Stomach smooth muscle (tissue), 2 donors: ENCODE measurements around the gene TRAPPC10.

ENCODE experiments used
- H3K27ac ChIP-seq: one replicate; pipeline ENCODE4 v1.7.0; 2013; ENCODE audit warnings: mild to moderate bottlenecking, low read length, inconsistent platforms
- H3K27me3 ChIP-seq, 2 donors: one replicate each; pipeline ENCODE4 v1.7.0; 2013; ENCODE audit warnings: low read length in 2 of 2; ENCODE audit not compliant: insufficient read depth in 2 of 2, control insufficient read depth in 1 of 2
- H3K36me3 ChIP-seq, 2 donors: one replicate each; pipeline ENCODE4 v1.7.0; 2013; ENCODE audit warnings: low read length in 2 of 2; ENCODE audit not compliant: control insufficient read depth in 2 of 2, insufficient read depth in 2 of 2
- H3K4me1 ChIP-seq: one replicate; pipeline ENCODE4 v1.7.0; 2013; ENCODE audit warnings: low read length; ENCODE audit not compliant: control insufficient read depth, insufficient read depth
- H3K4me3 ChIP-seq, 2 donors: one replicate each; pipeline ENCODE4 v1.7.0; 2013; ENCODE audit warnings: low read length in 2 of 2
- H3K9ac ChIP-seq, 2 donors: one replicate each; pipeline ENCODE4 v1.7.0; 2013; ENCODE audit warnings: low read length in 2 of 2, mild to moderate bottlenecking in 1 of 2
- H3K9me3 ChIP-seq, 2 donors: one replicate each; pipeline ENCODE4 v1.7.0; 2013; ENCODE audit warnings: low read length in 2 of 2; ENCODE audit not compliant: control insufficient read depth in 2 of 2
- donor health status: healthy.
- donor health status: Pancreatic carcinoma.

Gene TRAPPC10

DNA sequence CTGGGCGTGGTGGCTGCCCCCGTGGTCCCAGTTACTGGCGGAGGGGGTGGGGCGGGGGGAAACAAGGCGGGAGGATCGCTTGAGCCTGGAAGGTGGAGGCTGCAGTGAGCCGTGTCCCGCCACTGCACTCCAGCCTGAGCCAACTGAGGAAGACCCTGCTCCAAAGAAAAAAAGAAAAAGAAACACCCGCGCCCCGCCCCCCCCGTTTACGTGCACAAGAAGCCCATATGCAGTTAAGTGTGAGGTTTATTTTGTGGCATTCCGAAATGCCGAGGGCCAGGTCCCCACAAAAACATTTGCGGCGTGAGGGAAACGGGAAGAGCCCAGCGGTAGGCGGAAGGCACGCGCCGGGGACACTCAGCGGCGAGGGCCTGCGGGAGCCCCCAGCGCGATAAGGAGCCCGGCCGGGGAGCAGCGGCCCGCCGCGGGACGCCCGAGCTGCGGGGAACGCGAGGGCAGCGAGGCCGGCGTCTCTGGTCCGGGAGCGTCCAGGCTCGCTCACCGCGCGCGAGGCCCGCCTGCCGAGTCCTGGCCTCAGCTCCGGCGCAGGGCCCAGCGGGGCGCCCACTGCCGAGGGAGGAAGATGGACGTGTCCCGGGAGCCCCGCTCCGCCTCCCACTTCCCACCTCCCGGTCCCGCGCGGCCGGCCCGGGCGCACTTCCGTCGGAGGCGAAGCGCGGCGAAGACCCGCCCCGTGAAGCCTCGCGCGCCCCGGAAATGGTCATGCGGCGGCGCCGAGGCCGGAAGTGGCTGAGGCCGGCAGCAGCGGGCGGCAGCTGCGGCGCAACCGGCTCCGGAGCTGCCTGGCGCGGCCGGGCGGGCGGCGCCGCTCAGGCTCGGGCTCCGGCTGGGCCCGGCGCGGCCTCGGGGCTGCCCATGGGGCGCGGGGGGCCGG, at the start of gene TRAPPC10:
Gene TRAPPC10 (plus strand): TSS at position 731 of the 895 bp plus-strand sequence. CDS start 185 bp downstream, outside the sequence.
- H3K27ac ChIP-seq: peak within 1 kb of the TSS; percentile 86

GRCh38 chr21:43965911-43966585, 46.1 kb upstream of the TRAPPC10 start:
- no peaks in the 10 kb centered on the region for H3K4me1 ChIP-seq
- H3K36me3 ChIP-seq: peaks cover 14 to 22% of the 10 kb centered on the region in 2 donors
- no peak overlapping the region for H3K4me3 ChIP-seq
- H3K27me3 ChIP-seq: no peaks in the 10 kb centered on the region
- no peak overlapping the region for H3K27ac ChIP-seq
- H3K9ac ChIP-seq: no peak overlapping the region
- no peaks in the 10 kb centered on the region for H3K9me3 ChIP-seq

More for the DNA sequence above, at the start of gene TRAPPC10:
- Histone ChIP-seq H3K4me1 (peaks cover 16% of the 10 kb centered on the region), H3K4me3 (peak within 1 kb of the TSS; percentile 66 to 79), H3K9me3 (no peaks in the 10 kb centered on the region), H3K27me3 (no peaks in the 10 kb centered on the region), H3K9ac (peak within 1 kb of the TSS; percentile 83 to 88), H3K36me3 (no peaks in the 10 kb centered on the region)

- H3K27ac ChIP-seq: no peak overlapping the region
- peaks cover 18 to 25% of the 10 kb centered on the region in 2 donors for H3K36me3 ChIP-seq
These were observed 45.1 kb upstream of the TRAPPC10 start for GRCh38 chr21:43966946-43967512.

DNA sequence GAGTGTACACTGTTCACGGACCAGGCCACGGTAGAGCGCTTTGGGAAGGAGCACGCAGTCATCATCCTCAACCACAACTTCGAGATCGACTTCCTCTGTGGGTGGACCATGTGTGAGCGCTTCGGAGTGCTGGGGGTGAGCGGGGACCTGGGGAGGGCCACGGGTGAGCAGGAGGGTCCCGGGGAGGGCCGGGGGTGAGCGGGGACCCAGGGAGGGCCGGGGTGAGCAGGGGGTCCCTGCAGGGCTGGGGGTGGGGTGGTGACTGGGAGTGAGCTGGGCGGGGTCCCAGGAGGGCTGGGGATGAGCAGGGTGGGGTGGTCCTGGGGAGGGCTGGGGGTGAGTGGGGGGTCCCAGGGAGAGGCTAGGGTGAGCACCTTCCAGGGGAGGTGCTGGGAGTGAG, 44.1 kb upstream of the TRAPPC10 start:
- peaks cover 22 to 27% of the 10 kb centered on the region in 2 donors for H3K36me3 ChIP-seq
- no peak overlapping the region for H3K9ac ChIP-seq

More at GRCh38 chr21:43966946-43967512, 45.1 kb upstream of the TRAPPC10 start:
- no peak overlapping the region for H3K4me3 ChIP-seq
- H3K9me3 ChIP-seq: no peaks in the 10 kb centered on the region
- H3K27me3 ChIP-seq: no peaks in the 10 kb centered on the region
- no peak overlapping the region for H3K9ac ChIP-seq
- H3K4me1 ChIP-seq: no peaks in the 10 kb centered on the region

GRCh38 chr21:43968410-43969114, 43.5 kb upstream of the TRAPPC10 start:
- Histone ChIP-seq H3K9ac (no peak overlapping the region), H3K4me3 (no peak overlapping the region), H3K9me3 (no peaks in the 10 kb centered on the region), H3K27ac (no peak overlapping the region), H3K27me3 (no peaks in the 10 kb centered on the region), H3K4me1 (no peaks in the 10 kb centered on the region), H3K36me3 (peaks cover 22 to 27% of the 10 kb centered on the region in 2 donors)

More for the DNA sequence above, 44.1 kb upstream of the TRAPPC10 start:
- no peaks in the 10 kb centered on the region for H3K9me3 ChIP-seq
- H3K27ac ChIP-seq: no peak overlapping the region
- no peaks in the 10 kb centered on the region for H3K27me3 ChIP-seq
- no peak overlapping the region for H3K4me3 ChIP-seq
- no peaks in the 10 kb centered on the region for H3K4me1 ChIP-seq

DNA sequence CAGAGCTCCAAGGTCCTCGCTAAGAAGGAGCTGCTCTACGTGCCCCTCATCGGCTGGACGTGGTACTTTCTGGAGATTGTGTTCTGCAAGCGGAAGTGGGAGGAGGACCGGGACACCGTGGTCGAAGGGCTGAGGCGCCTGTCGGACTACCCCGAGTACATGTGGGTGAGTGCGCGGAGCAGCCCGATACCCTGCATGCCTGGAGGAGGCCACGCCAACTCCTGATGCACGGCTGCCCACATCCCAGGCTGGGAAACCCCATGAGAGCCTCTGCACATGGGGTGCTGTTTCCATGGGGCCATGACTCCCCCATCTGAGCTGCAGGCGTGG, 43.0 kb upstream of the TRAPPC10 start:
- H3K27ac ChIP-seq: no peak overlapping the region
- peaks cover 22 to 27% of the 10 kb centered on the region in 2 donors for H3K36me3 ChIP-seq
- H3K9ac ChIP-seq: no peak overlapping the region
- no peaks in the 10 kb centered on the region for H3K27me3 ChIP-seq
- no peaks in the 10 kb centered on the region for H3K4me1 ChIP-seq
- H3K4me3 ChIP-seq: no peak overlapping the region
- H3K9me3 ChIP-seq: no peaks in the 10 kb centered on the region

DNA sequence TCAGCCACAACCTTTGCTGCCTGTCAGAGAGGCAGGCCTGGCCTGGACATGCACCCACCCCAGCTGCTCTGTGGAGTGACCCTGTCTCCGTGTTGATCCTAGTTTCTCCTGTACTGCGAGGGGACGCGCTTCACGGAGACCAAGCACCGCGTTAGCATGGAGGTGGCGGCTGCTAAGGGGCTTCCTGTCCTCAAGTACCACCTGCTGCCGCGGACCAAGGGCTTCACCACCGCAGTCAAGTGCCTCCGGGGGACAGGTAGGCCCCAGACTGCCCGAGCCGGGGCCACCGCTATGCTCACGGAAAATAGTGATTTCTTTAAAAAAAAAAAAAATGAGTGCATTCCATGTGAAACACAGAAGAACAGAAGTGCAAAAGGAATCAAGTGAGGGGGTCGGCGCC, 41.6 kb upstream of the TRAPPC10 start:
- Histone ChIP-seq H3K9me3 (no peaks in the 10 kb centered on the region), H3K36me3 (peaks cover 22 to 27% of the 10 kb centered on the region in 2 donors), H3K4me1 (peaks cover 2% of the 10 kb centered on the region), H3K27ac (no peak overlapping the region), H3K9ac (no peak overlapping the region), H3K4me3 (no peak overlapping the region), H3K27me3 (no peaks in the 10 kb centered on the region)

DNA sequence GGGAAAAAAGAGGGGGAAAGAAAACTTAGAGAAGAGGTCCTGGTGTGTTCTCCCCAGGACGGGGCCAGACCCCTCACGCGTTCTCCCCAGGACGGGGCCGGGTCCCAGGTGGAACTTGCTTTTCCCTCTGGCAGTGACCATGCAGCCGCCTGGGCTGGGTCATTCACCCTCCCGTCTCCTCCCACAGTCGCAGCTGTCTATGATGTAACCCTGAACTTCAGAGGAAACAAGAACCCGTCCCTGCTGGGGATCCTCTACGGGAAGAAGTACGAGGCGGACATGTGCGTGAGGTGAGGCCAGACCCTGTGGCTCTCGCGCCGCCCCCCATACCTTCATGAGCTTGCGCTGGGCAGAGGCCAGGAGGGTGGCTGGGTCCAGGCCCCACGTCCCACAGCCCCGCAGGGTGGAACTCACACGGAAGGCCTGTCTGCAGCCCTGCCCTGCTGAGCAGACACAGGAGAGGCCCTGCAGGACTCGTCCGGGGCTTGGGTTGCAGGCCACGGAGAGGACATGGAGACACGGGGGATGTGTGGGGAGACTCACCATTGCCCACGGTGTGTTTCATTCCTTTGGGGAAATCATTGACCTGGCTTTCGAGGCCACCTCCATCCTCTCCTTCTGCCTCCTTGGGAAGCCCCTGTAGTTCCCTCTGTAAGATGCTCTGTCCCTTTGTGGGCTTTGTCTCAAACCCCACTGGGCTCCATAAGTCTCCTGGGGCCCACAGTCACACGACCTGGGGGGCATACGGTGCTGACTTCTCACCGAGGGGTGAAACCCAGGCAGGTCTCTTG, 40.7 kb upstream of the TRAPPC10 start:
- no peak overlapping the region for H3K27ac ChIP-seq
- peaks cover 22 to 27% of the 10 kb centered on the region in 2 donors for H3K36me3 ChIP-seq
- H3K9ac ChIP-seq: no peak overlapping the region
- peaks cover 2% of the 10 kb centered on the region for H3K4me1 ChIP-seq
- no peak overlapping the region for H3K4me3 ChIP-seq
- H3K9me3 ChIP-seq: no peaks in the 10 kb centered on the region
- H3K27me3 ChIP-seq: no peaks in the 10 kb centered on the region

GRCh38 chr21:43971992-43972255, 40.2 kb upstream of the TRAPPC10 start:
- H3K9me3 ChIP-seq: no peaks in the 10 kb centered on the region
- peaks cover 2% of the 10 kb centered on the region for H3K4me1 ChIP-seq
- H3K4me3 ChIP-seq: no peak overlapping the region
- no peak overlapping the region for H3K9ac ChIP-seq
- peaks cover 19 to 24% of the 10 kb centered on the region in 2 donors for H3K36me3 ChIP-seq
- H3K27me3 ChIP-seq: no peaks in the 10 kb centered on the region
- no peak overlapping the region for H3K27ac ChIP-seq
